A549 (cell line): ENCODE results near the gene CHCHD2. TPM values are rescaled to one million over a fixed set of nuclear protein-coding genes. Genes with fewer than 3 reads are reported as not detected.

Source experiments
- ATAC-seq, 2 experiments: fragments of 200-7000 bp in 1 of 2; fragments of >200 bp in 1 of 2; cut with Nextera tagmentation in 1 of 2; cut with Tn5 transposase in 1 of 2; 3 replicates each; pipeline versions ENCODE4 v1.8.0 to v1.9.1; 2018 to 2020; ENCODE audit warnings: mild to moderate bottlenecking in 1 of 2, moderate library complexity in 1 of 2
- CTCF ChIA-PET: fragments of 300-600 bp; sonication (Branson Sonifier 250); formaldehyde crosslinking; extraction: SDS; loops from one replicate; lab custom pipeline; 2021; ENCODE audit warnings: antibody characterized with exemption, inconsistent platforms; lab: Yijun Ruan, JAX
- POLR2A ChIA-PET: fragments of 350-600 bp; formaldehyde crosslinking; extraction: SDS; loops from one replicate; lab custom pipeline; 2021; ENCODE audit warnings: antibody characterized with exemption, inconsistent platforms; lab: Yijun Ruan, JAX
- DNase-seq, 2 experiments: peaks; one replicate each; pipeline versions ENCODE4 v3.0.0 to v3.0.0-alpha.2; 2011 to 2016; ENCODE audit warnings: low read depth in 1 of 2, low spot score in 1 of 2
- FAIRE-seq: peaks from 2 replicates; lab custom pipeline; 2011; peaks lifted over from hg19 to GRCh38; lab: Jason Lieb, UNC
- H3K27ac ChIP-seq, 2 experiments: fragments of >200 bp; sonication (Bioruptor Twin); formaldehyde crosslinking; 3 replicates each; pipeline ENCODE4 v1.5.1; 2016 to 2017
- H3K4me1 ChIP-seq: fragments of >200 bp; sonication (Bioruptor Twin); formaldehyde crosslinking; 3 replicates; pipeline ENCODE4 v1.6.1; 2016
- H3K4me2 ChIP-seq: fragments of >200 bp; sonication (Bioruptor Twin); formaldehyde crosslinking; 3 replicates; pipeline ENCODE4 v1.6.1; 2016
- H3K4me3 ChIP-seq: fragments of >200 bp; sonication (Bioruptor Twin); formaldehyde crosslinking; 3 replicates; pipeline ENCODE4 v1.5.1; 2016
- H3K9me3 ChIP-seq: fragments of >200 bp; sonication (Bioruptor Twin); formaldehyde crosslinking; 3 replicates; pipeline ENCODE4 v1.6.1; 2016
- CBX8 ChIP-seq: fragments of 200-600 bp; sonication (generic); IDR thresholded peaks from 2 replicates; pipeline ENCODE4 v1.6.1; 2016
- CTCF ChIP-seq: fragments of >200 bp; sonication (Bioruptor Twin); formaldehyde crosslinking; IDR thresholded peaks from 3 replicates; pipeline ENCODE4 v1.5.1; 2016
- ESRRA ChIP-seq: fragments of 150-350 bp; IDR thresholded peaks from 2 replicates; pipeline ENCODE4 v1.6.1; 2014; ENCODE audit warnings: mild to moderate bottlenecking, low read length, borderline replicate concordance
- FOSB ChIP-seq: fragments of 250-450 bp; sonication (Bioruptor Pico); IDR thresholded peaks from 2 replicates; pipeline ENCODE4 v1.5.0; 2020; ENCODE audit warnings: mild to moderate bottlenecking, moderate library complexity
- FOSL2 ChIP-seq, 2 experiments: fragments of 450-650 bp in 1 of 2; fragments of >200 bp in 1 of 2; sonication (Bioruptor Twin) in 1 of 2; formaldehyde crosslinking; IDR thresholded peaks; 2 replicates each; pipeline versions ENCODE4 v1.5.0 to v1.6.1; 2016 to 2020; ENCODE audit warnings: mild to moderate bottlenecking in 1 of 2, moderate library complexity in 1 of 2
- HOXA7 ChIP-seq: fragments of 250-450 bp; sonication (Bioruptor Pico); IDR thresholded peaks from 2 replicates; pipeline ENCODE4 v1.5.0; 2020; ENCODE audit warnings: mild to moderate bottlenecking, moderate library complexity
- JUNB ChIP-seq: fragments of >200 bp; sonication (Bioruptor Twin); formaldehyde crosslinking; IDR thresholded peaks from 2 replicates; pipeline ENCODE4 v1.6.1; 2016
- KDM1A ChIP-seq: fragments of 200-600 bp; sonication (generic); IDR thresholded peaks from 2 replicates; pipeline ENCODE4 v1.6.1; 2016; ENCODE audit warnings: low read depth, mild to moderate bottlenecking
- MAFK ChIP-seq: fragments of 450-650 bp; IDR thresholded peaks from 2 replicates; pipeline ENCODE4 v1.6.1; 2014; ENCODE audit not compliant: partially characterized antibody
- MAZ ChIP-seq: fragments of 150-350 bp; IDR thresholded peaks from 2 replicates; pipeline ENCODE4 v1.6.1; 2014; ENCODE audit warnings: antibody characterized with exemption, low read depth, low read length, borderline replicate concordance
- NPAS2 ChIP-seq: fragments of 250-450 bp; sonication (Bioruptor Pico); IDR thresholded peaks from 2 replicates; pipeline ENCODE4 v1.8.0; 2022; ENCODE audit warnings: mild to moderate bottlenecking, moderate library complexity, borderline replicate concordance
- NR3C1 ChIP-seq: fragments of >200 bp; sonication (Bioruptor Twin); formaldehyde crosslinking; IDR thresholded peaks from 3 replicates; pipeline ENCODE4 v1.6.1; 2017
- PHF8 ChIP-seq: fragments of 200-600 bp; sonication (generic); IDR thresholded peaks from 2 replicates; pipeline ENCODE4 v1.6.1; 2016; ENCODE audit warnings: low read depth, mild to moderate bottlenecking, antibody characterized with exemption, moderate library complexity, borderline replicate concordance
- RAD21 ChIP-seq, 2 experiments: fragments of >200 bp in 1 of 2; sonication (Bioruptor Twin) in 1 of 2; formaldehyde crosslinking in 1 of 2; IDR thresholded peaks in 1 of 2; conservative IDR thresholded peaks in 1 of 2; 2 replicates in 1 of 2; 3 replicates in 1 of 2; pipeline ENCODE4 v1.6.1; 2012 to 2018; ENCODE audit warnings: inconsistent platforms in 1 of 2
- RARB ChIP-seq: fragments of 250-450 bp; sonication (Bioruptor Pico); IDR thresholded peaks from 2 replicates; pipeline ENCODE4 v1.8.0; 2021; ENCODE audit warnings: mild to moderate bottlenecking, moderate library complexity
- RFX5 ChIP-seq: fragments of 450-650 bp; IDR thresholded peaks from 2 replicates; pipeline ENCODE4 v1.7.1; 2014; ENCODE audit warnings: antibody characterized with exemption, mild to moderate bottlenecking, moderate library complexity
- ZC3H11A ChIP-seq: fragments of 450-650 bp; IDR thresholded peaks from 2 replicates; pipeline ENCODE4 v1.6.1; 2014; ENCODE audit warnings: antibody characterized with exemption, mild to moderate bottlenecking
- ZNF302 ChIP-seq: fragments of 250-450 bp; sonication (Bioruptor Pico); IDR thresholded peaks from 2 replicates; pipeline ENCODE4 v1.9.0; 2021; ENCODE audit warnings: inconsistent platforms, mild to moderate bottlenecking, moderate library complexity
- ZSCAN20 ChIP-seq: fragments of 250-450 bp; sonication (Bioruptor Pico); IDR thresholded peaks from 2 replicates; pipeline ENCODE4 v1.8.0; 2022; ENCODE audit warnings: mild to moderate bottlenecking, moderate library complexity
- WGBS: methylation state at CpG from one replicate; pipeline ENCODE4 v1.1.6; 2017; ENCODE audit errors: missing lambda C conversion rate; 5-methylcytosine and 5-hydroxymethylcytosine counted together
- polyA plus RNA-seq, 4 experiments: library from polyadenylated mRNA; depleted of rRNA in 3 of 4; stranded (reverse); fragments of >200 nt; fragmentation: RNase III in 1 of 4; extraction: RNeasy Plus Mini Kit Qiagen cat#74134 plus additional on column Dnase treatment in 1 of 4; gene quantifications; 2 replicates in 3 of 4; 3 replicates in 1 of 4; pipeline ENCODE4 v1.2.3, GENCODE V29; 2011 to 2017

The CHCHD2 gene
- polyA plus RNA-seq, 2 of the 4 experiments (the other 2 are of a cell fraction), result 495 to 615 TPM

GRCh38 chr7:56063500-56063881 lies 42.8 kb downstream of the CHCHD2 start:
- no peak for DNase-seq
- no peak for FAIRE-seq
- Histone ChIP-seq H3K4me1 (peaks cover 54% of the 10 kb centered on the region), H3K9me3 (no peaks in the 10 kb centered on the region), H3K4me2 (peak overlapping the region; percentile 62), H3K27ac (peak overlapping the region; percentile 91 to 94; a peak in 5 of 6 replicates), H3K4me3 (no peak overlapping the region; the same call in 2 of the 3 replicates)
- POLR2A ChIA-PET, result interaction anchor here (1.2 to 6.1 kb wide), 3 partner anchors 10 to 12 kb away, joined by 3 to 114 read pairs (median 6); partner anchors contain the start of genes CCT6A and PSPH
- TF ChIP-seq ZC3H11A, result no peak
- no peak for TF ChIP-seq NPAS2 (CRISPR knock-in tag)
- CTCF ChIA-PET, result interaction anchor here (1.7 to 4.3 kb wide), 3 partner anchors 9 to 10 kb away, joined by 4 to 19 read pairs (median 12); no protein-coding TSS in a partner anchor
- 47% methylated on average over 7 of the region's 7 CpGs for WGBS
- peak; percentile 8 to 36; a peak in 5 of 6 replicates for ATAC-seq

DNA sequence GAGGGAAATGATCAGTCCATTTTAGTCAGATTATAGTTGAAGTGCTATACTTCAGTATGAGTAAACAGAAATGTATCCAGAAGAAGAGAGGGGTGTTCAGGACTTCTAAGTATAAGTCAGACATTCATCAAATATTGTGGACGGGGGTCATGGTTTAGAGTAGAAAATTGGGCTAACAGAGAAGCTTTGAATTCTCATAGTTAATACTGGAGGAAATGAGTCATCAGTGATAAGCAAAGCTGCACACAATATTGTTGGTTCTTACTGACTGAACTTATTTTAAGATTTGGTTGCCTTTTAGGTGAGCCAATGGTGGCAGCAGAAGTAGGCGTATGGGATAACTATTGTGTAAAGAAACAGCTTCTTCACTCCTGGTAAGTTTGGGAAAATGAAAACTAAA lies 43.9 kb downstream of the CHCHD2 start:
- DNase-seq, result no peak
- whole genome bisulfite sequencing, result 29% methylated on average over 2 of the region's 2 CpGs
- Histone ChIP-seq H3K4me3 (0 out of 3 replicates have a peak overlapping the region, but pooled peaks have one; percentile 8), H3K4me1 (peaks cover 54% of the 10 kb centered on the region), H3K4me2 (peak overlapping the region; percentile 62), H3K9me3 (no peaks in the 10 kb centered on the region), H3K27ac (peak overlapping the region; percentile 30 to 69; a peak in 4 of 6 replicates)
- ATAC-seq, result no peak
- TF ChIP-seq FOSB (CRISPR knock-in tag), result no peak
- TF ChIP-seq CBX8, result no peak
- TF ChIP-seq CTCF, result no peak
- 0 out of 2 replicates have a peak, but pooled peaks have one; percentile 16 for TF ChIP-seq JUNB
- TF ChIP-seq FOSL2 (IDR thresholded peaks at IDR 0.05), result no peak; the same call in 1 of the 2 replicates
- TF ChIP-seq FOSL2 (CRISPR knock-in tag; IDR thresholded peaks at IDR 0.05), result peak; percentile 78
- TF ChIP-seq ESRRA, result no peak
- no peak for TF ChIP-seq PHF8
- no peak for TF ChIP-seq RFX5
- no peak for FAIRE-seq
- ChIA-PET CTCF (interaction anchor here (0.6 to 4.3 kb wide), 9 partner anchors 8 to 73 kb away, joined by 3 to 19 read pairs (median 3); partner anchors contain the start of genes CCT6A and PSPH), POLR2A (interaction anchor here (1.2 to 6.1 kb wide), 2 partner anchors 11 to 12 kb away, joined by 3 to 114 read pairs; partner anchors contain the start of genes CCT6A and PSPH)

DNA sequence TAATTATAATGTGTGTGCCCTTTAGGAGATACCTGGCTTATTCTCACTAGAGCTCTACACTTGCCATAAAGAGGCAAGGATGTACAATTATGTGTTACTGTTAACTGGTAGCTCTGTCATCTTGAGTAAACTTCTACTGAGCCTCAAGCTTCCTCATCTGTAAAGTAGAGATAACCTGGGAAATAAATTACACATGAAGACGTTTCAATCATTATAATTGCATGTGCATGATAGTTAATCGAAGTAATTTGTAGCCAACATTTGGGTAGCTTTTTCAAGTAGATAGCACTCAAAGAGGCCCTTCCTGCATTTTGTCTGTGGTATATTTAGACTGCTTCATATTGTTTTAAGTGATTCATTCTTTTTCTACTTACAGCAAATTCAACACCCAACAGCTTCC lies 52.3 kb downstream of the CHCHD2 start:
- ATAC-seq (no peak), DNase-seq (no peak), FAIRE-seq (no peak)
- ChIA-PET CTCF (interaction anchor here (1.5 to 3.5 kb wide), 2 partner anchors 10 to 20 kb away, joined by 6 to 19 read pairs; partner anchors contain the start of gene SUMF2), POLR2A (interaction anchor here (0.6 to 2.0 kb wide), 2 partner anchors 10 to 37 kb away, joined by 3 to 6 read pairs; partner anchors contain the start of gene SUMF2)
- TF ChIP-seq ZSCAN20 (CRISPR knock-in tag), result no peak
- TF ChIP-seq RAD21 (conservative IDR thresholded peaks at IDR 0.05 in 1 of 2, IDR thresholded peaks at IDR 0.05 in 1 of 2), result no peak
- TF ChIP-seq MAZ, result no peak
- TF ChIP-seq MAFK, result no peak
- no peak for TF ChIP-seq ZNF302 (CRISPR knock-in tag)
- no peak for TF ChIP-seq NR3C1
- no peak for TF ChIP-seq KDM1A
- TF ChIP-seq ZC3H11A, result no peak
- no peak for TF ChIP-seq HOXA7
- no peak for TF ChIP-seq RARB (CRISPR knock-in tag)
- peak overlapping the region in 1 of 2 experiments; percentile 98; a peak in 1 of 6 replicates for H3K27ac ChIP-seq
- H3K9me3 ChIP-seq, result no peaks in the 10 kb centered on the region
- peaks cover 34% of the 10 kb centered on the region for H3K4me1 ChIP-seq
- peak overlapping the region; percentile 94 for H3K4me2 ChIP-seq
- WGBS, result 79% methylated on average over 2 of the region's 2 CpGs
- H3K4me3 ChIP-seq, result no peak overlapping the region
